Neural cell (in vitro differentiated cells): ENCODE measurements around the gene TAGLN2. TPM values are rescaled to one million over a fixed set of nuclear protein-coding genes. Genes with fewer than 3 reads are reported as not detected.

Experiments
- H2AFZ ChIP-seq: fragments of 200-600, 300-800 bp; sonication (generic), shearing (Covaris generic); 2 replicates; pipeline ENCODE4 v1.6.0; 2014; ENCODE audit warnings: low read depth, mild to moderate bottlenecking, antibody characterized with exemption, low read length, moderate library complexity
- H3F3A ChIP-seq: fragments of 200-600 bp; shearing (Covaris generic); 2 replicates; pipeline ENCODE4 v1.6.1; 2016; ENCODE audit warnings: mild to moderate bottlenecking, moderate library complexity, mixed read lengths, antibody characterized with exemption, low read length; ENCODE audit not compliant: insufficient read depth, poor library complexity, severe bottlenecking
- H3K27ac ChIP-seq: fragments of 200-600, 300-800 bp; sonication (generic), shearing (Covaris generic); 2 replicates; pipeline ENCODE4 v1.5.1; 2014; ENCODE audit warnings: mild to moderate bottlenecking, low read length, moderate library complexity
- H3K27me3 ChIP-seq: fragments of 300-800, 200-600 bp; sonication (generic), shearing (Covaris generic); 2 replicates; pipeline ENCODE4 v1.6.0; 2014; ENCODE audit warnings: mild to moderate bottlenecking, low read depth, low read length, moderate library complexity; ENCODE audit not compliant: insufficient read depth
- H3K36me3 ChIP-seq: fragments of 300-800, 200-600 bp; sonication (generic), shearing (Covaris generic); 2 replicates; pipeline ENCODE4 v1.5.1; 2014; ENCODE audit warnings: mild to moderate bottlenecking, antibody characterized with exemption, low read length, moderate library complexity; ENCODE audit not compliant: insufficient read depth
- H3K4me2 ChIP-seq: fragments of 300-800, 200-600 bp; sonication (generic), shearing (Covaris generic); 2 replicates; pipeline ENCODE4 v1.6.0; 2014; ENCODE audit warnings: mild to moderate bottlenecking, low read length
- H3K4me3 ChIP-seq: fragments of 300-800, 200-600 bp; sonication (generic), shearing (Covaris generic); 2 replicates; pipeline ENCODE4 v1.5.1; 2014; ENCODE audit warnings: mild to moderate bottlenecking, low read length, moderate library complexity
- H3K79me2 ChIP-seq: fragments of 200-600 bp; shearing (Covaris generic); replicated peaks from 2 replicates; pipeline ENCODE4 v1.6.0; 2014; ENCODE audit warnings: mild to moderate bottlenecking, low read length, moderate library complexity; ENCODE audit not compliant: insufficient read depth
- H3K9ac ChIP-seq: fragments of 300-800, 200-600 bp; sonication (generic), shearing (Covaris generic); 2 replicates; pipeline ENCODE4 v1.6.1; 2016; ENCODE audit warnings: mild to moderate bottlenecking, low read length, mixed read lengths
- H3K9me2 ChIP-seq: fragments of 200-600 bp; shearing (Covaris generic); 2 replicates; pipeline ENCODE4 v1.6.1; 2016; ENCODE audit warnings: mild to moderate bottlenecking, low read length, mixed read lengths; ENCODE audit not compliant: insufficient read depth
- H3K9me3 ChIP-seq: fragments of 200-600, 300-800 bp; sonication (generic), shearing (Covaris generic); 2 replicates; pipeline ENCODE4 v1.6.1; 2016; ENCODE audit warnings: mild to moderate bottlenecking, mixed run types, low read length, moderate library complexity, mixed read lengths
- H4K20me1 ChIP-seq: fragments of 200-600 bp; shearing (Covaris generic); 2 replicates; pipeline ENCODE4 v1.6.1; 2016; ENCODE audit warnings: mild to moderate bottlenecking, mixed run types; ENCODE audit not compliant: insufficient read depth
- EP300 ChIP-seq: fragments of 450-650 bp; conservative IDR thresholded peaks from 2 replicates; pipeline ENCODE4 v1.6.1; 2014; ENCODE audit warnings: antibody characterized with exemption, mild to moderate bottlenecking, moderate library complexity; ENCODE audit not compliant: poor library complexity, severe bottlenecking
- EZH2 ChIP-seq: fragments of 200-600, 300-800 bp; shearing (Covaris generic), sonication (generic); IDR thresholded peaks from 2 replicates; pipeline ENCODE4 v1.6.1; 2014; ENCODE audit warnings: antibody characterized with exemption, low read length, borderline replicate concordance, mild to moderate bottlenecking; ENCODE audit not compliant: insufficient read depth, poor library complexity, severe bottlenecking
- MXI1 ChIP-seq: fragments of 450-650 bp; conservative IDR thresholded peaks from 2 replicates; pipeline ENCODE4 v1.6.1; 2014; ENCODE audit warnings: antibody characterized with exemption, mild to moderate bottlenecking; ENCODE audit not compliant: poor library complexity, severe bottlenecking
- POLR2AphosphoS5 ChIP-seq: IDR thresholded peaks from 2 replicates; pipeline ENCODE4 v1.6.1; 2012
- RAD21 ChIP-seq: fragments of 450-650 bp; conservative IDR thresholded peaks from 2 replicates; pipeline ENCODE4 v1.6.1; 2014; ENCODE audit warnings: antibody characterized with exemption, mild to moderate bottlenecking, moderate library complexity
- SMC3 ChIP-seq: fragments of 450-650 bp; conservative IDR thresholded peaks from 2 replicates; pipeline ENCODE4 v1.6.1; 2014; ENCODE audit warnings: antibody characterized with exemption, mild to moderate bottlenecking, moderate library complexity; ENCODE audit not compliant: poor library complexity
- TAF1 ChIP-seq: IDR thresholded peaks from 2 replicates; pipeline ENCODE4 v1.6.1; 2012; ENCODE audit warnings: low read depth
- polyA plus RNA-seq: library from polyadenylated mRNA; depleted of rRNA; stranded (reverse); fragments of >200 nt; gene quantifications from 2 replicates; pipeline ENCODE4 v1.2.3, GENCODE V29; 2014
- TF ChIP-seq, protein P1 (sequence below): IDR thresholded peaks from 2 replicates; pipeline ENCODE4 v1.6.1; 2012; ENCODE audit warnings: borderline replicate concordance
- TF ChIP-seq, protein P2 (sequence below): fragments of 450-650 bp; IDR thresholded peaks from 2 replicates; pipeline ENCODE4 v1.5.1; 2014; ENCODE audit warnings: antibody characterized with exemption, mild to moderate bottlenecking, moderate library complexity; ENCODE audit not compliant: poor library complexity, severe bottlenecking

The TAGLN2 gene
- polyA plus RNA-seq, 1 donor from 2014 or later: 0.52 TPM

DNA sequence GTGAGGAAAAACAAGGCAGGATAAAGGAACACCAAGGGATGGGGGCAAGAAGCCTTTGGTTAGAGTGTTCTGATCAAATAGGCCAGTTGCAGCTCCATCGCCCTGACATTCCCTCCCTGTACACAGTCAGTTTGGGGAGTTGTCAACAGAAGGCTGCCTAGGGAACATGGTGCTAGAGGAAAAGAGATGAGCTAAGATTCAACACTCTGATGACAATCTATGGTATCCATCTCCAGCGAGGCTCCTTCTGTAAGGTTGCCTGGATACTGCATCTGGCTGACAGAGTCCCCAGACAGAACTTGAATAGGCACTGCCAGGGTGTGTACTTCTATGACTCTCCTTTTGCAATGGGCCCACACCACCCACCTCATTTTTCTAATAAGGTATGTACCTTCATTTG, 40.0 kb upstream of the TAGLN2 start:
- Histone ChIP-seq H4K20me1 (no peaks in the 10 kb centered on the region), H3K4me3 (no peak overlapping the region), H3K79me2 (no peaks in the 10 kb centered on the region), H3K9me3 (no peaks in the 10 kb centered on the region), H3K27ac (no peak overlapping the region), H2AFZ (no peak overlapping the region), H3F3A (no peaks in the 10 kb centered on the region), H3K9me2 (no peaks in the 10 kb centered on the region), H3K27me3 (no peaks in the 10 kb centered on the region), H3K4me2 (no peak overlapping the region), H3K36me3 (no peaks in the 10 kb centered on the region), H3K9ac (no peak overlapping the region)
- TF ChIP-seq MXI1 (no peak), EZH2 (no peak), SMC3 (no peak), POLR2AphosphoS5 (no peak), EP300 (no peak), RAD21 (no peak)
- TF ChIP-seq, protein P1, sequence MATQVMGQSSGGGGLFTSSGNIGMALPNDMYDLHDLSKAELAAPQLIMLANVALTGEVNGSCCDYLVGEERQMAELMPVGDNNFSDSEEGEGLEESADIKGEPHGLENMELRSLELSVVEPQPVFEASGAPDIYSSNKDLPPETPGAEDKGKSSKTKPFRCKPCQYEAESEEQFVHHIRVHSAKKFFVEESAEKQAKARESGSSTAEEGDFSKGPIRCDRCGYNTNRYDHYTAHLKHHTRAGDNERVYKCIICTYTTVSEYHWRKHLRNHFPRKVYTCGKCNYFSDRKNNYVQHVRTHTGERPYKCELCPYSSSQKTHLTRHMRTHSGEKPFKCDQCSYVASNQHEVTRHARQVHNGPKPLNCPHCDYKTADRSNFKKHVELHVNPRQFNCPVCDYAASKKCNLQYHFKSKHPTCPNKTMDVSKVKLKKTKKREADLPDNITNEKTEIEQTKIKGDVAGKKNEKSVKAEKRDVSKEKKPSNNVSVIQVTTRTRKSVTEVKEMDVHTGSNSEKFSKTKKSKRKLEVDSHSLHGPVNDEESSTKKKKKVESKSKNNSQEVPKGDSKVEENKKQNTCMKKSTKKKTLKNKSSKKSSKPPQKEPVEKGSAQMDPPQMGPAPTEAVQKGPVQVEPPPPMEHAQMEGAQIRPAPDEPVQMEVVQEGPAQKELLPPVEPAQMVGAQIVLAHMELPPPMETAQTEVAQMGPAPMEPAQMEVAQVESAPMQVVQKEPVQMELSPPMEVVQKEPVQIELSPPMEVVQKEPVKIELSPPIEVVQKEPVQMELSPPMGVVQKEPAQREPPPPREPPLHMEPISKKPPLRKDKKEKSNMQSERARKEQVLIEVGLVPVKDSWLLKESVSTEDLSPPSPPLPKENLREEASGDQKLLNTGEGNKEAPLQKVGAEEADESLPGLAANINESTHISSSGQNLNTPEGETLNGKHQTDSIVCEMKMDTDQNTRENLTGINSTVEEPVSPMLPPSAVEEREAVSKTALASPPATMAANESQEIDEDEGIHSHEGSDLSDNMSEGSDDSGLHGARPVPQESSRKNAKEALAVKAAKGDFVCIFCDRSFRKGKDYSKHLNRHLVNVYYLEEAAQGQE: no peak
- TF ChIP-seq, protein P2, sequence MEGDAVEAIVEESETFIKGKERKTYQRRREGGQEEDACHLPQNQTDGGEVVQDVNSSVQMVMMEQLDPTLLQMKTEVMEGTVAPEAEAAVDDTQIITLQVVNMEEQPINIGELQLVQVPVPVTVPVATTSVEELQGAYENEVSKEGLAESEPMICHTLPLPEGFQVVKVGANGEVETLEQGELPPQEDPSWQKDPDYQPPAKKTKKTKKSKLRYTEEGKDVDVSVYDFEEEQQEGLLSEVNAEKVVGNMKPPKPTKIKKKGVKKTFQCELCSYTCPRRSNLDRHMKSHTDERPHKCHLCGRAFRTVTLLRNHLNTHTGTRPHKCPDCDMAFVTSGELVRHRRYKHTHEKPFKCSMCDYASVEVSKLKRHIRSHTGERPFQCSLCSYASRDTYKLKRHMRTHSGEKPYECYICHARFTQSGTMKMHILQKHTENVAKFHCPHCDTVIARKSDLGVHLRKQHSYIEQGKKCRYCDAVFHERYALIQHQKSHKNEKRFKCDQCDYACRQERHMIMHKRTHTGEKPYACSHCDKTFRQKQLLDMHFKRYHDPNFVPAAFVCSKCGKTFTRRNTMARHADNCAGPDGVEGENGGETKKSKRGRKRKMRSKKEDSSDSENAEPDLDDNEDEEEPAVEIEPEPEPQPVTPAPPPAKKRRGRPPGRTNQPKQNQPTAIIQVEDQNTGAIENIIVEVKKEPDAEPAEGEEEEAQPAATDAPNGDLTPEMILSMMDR: no peak

DNA sequence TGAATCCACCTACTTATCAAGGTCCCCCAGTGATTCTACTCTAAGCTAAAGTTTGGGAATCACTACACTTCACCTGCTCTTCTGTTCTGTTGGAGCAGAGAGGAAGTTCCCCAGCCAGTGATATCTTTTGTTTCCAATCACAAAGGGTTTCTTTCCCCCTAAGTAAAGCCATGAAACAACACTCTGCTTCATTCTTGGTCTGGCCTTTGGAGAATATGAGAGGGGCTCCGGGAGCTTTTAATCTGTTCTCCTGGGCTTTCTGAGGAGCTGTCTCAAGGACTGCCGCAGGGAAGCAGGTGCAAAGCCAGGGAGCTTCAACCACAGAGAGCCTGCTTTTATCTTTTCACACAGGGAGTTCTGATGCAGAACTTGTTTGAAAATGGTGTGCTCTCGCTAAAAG, 38.8 kb upstream of the TAGLN2 start:
- Histone ChIP-seq H3K9me2 (no peaks in the 10 kb centered on the region), H2AFZ (no peak overlapping the region), H3K4me3 (no peak overlapping the region), H3F3A (no peaks in the 10 kb centered on the region), H3K27me3 (no peaks in the 10 kb centered on the region), H3K27ac (no peak overlapping the region), H3K9me3 (no peaks in the 10 kb centered on the region), H3K79me2 (no peaks in the 10 kb centered on the region), H3K4me2 (no peak overlapping the region), H3K36me3 (no peaks in the 10 kb centered on the region), H4K20me1 (no peaks in the 10 kb centered on the region), H3K9ac (no peak overlapping the region)
- TF ChIP-seq, protein P2: no peak
- TF ChIP-seq EP300 (no peak), TAF1 (no peak), RAD21 (no peak), MXI1 (no peak), POLR2AphosphoS5 (no peak), EZH2 (no peak), SMC3 (no peak)
- TF ChIP-seq, protein P1: no peak
